KOPT-K1 (cell line): ENCODE measurements around the gene INMT.

Source experiments
- H3K27ac ChIP-seq: fragments of 200-600 bp; sonication (generic); 2 replicates; pipeline ENCODE4 v1.5.1; 2016; ENCODE audit warnings: antibody characterized with exemption, mild to moderate bottlenecking, low read depth, low read length; ENCODE audit not compliant: poor library complexity, severe bottlenecking
- H3K36me3 ChIP-seq: fragments of 200-600 bp; sonication (generic); 2 replicates; pipeline ENCODE4 v1.5.1; 2017; ENCODE audit warnings: antibody characterized with exemption, mild to moderate bottlenecking, low read length, moderate library complexity; ENCODE audit not compliant: insufficient read depth
- H3K9me3 ChIP-seq: fragments of 200-600 bp; sonication (generic); 2 replicates; pipeline ENCODE4 v1.5.1; 2017; ENCODE audit warnings: antibody characterized with exemption, low read length, mild to moderate bottlenecking; ENCODE audit not compliant: insufficient read depth, poor library complexity, severe bottlenecking

The INMT gene

DNA sequence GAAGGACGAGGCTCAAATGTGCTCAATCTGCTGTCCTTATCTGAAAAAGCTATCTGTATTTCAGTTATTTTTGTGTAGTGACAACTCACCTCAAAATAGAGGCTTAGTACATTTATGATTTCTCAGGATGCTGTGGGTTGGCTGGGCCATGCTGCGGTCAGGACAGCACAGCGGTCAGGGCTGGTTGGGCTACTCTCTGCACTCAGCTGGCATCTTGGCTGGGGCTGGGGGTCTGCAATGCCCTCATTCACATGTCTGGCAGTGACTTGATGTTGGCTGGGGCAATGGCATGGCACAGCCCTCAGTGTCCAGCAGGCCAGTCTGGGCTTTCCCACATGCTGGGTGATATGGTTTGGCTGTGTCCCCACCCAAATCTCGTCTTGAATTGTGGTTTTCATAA lies 15.6 kb upstream of the INMT start:
- no peaks in the 10 kb centered on the region for H3K9me3 ChIP-seq
- H3K27ac ChIP-seq = no peak overlapping the region
- H3K36me3 ChIP-seq = no peaks in the 10 kb centered on the region

DNA sequence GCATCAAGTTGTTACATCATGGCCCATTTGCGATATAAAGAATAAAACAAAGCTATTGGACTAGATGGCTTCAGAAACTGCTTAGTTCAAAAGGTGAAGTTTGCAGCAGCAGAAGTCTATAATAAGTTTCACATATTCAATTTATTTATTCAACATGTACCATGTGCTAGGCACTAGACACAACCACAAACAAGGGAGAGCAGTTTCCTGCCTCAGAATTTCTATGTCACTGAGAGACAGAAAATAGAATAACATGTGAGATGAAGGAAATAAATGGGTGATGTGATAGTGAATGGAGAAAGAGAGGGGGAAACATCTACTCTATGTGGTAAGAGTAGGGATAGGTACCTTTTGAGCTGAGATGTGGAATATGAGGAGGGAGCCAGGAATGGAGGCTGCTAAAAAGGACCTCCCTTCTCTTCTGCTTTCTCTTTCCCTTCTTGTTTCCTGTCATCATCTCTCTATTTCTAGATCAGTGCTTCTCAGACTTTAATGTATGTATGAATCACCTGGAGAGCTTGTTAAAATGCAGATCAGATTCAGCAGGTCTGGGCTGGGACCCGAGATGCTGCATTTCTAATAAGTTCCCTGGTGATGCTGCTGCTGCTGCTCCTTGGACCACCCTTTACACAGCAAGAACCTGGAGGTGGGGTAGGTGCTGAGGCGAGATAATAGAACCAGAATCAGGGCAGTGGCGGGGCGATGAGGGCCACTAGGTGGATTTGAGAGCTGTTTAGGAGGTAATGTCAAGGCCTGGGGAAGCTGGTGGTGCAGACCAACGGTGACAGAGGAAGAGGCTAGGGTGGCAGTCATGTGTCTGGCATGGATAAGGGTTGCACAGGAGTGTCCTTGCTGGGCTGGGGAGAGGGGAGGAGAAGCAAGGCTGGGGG lies 13.7 kb upstream of the INMT start:
- no peak overlapping the region for H3K27ac ChIP-seq
- H3K9me3 ChIP-seq = no peaks in the 10 kb centered on the region
- H3K36me3 ChIP-seq = no peaks in the 10 kb centered on the region

DNA sequence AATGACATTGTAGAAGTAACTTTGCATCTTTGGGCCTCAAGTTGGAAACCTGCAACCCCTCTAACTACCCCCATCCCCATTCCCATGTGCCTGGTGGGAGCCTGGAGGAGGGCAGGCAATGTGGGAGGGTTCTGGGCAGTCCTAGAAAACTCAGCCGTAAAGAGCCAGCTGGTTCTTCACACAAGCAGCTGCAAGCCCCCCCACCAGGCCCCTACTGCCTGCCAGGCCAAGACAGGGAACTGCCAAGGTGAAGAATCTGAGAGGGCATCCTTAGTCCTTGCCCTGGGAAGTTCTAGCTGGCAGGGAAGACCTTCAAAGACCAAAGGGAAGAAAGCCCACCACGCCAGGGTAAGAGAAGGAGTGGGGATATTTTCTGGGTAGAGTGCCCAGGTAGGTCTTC lies 12.2 kb upstream of the INMT start:
- Histone ChIP-seq H3K36me3 (no peaks in the 10 kb centered on the region), H3K9me3 (no peaks in the 10 kb centered on the region), H3K27ac (no peak overlapping the region)

DNA sequence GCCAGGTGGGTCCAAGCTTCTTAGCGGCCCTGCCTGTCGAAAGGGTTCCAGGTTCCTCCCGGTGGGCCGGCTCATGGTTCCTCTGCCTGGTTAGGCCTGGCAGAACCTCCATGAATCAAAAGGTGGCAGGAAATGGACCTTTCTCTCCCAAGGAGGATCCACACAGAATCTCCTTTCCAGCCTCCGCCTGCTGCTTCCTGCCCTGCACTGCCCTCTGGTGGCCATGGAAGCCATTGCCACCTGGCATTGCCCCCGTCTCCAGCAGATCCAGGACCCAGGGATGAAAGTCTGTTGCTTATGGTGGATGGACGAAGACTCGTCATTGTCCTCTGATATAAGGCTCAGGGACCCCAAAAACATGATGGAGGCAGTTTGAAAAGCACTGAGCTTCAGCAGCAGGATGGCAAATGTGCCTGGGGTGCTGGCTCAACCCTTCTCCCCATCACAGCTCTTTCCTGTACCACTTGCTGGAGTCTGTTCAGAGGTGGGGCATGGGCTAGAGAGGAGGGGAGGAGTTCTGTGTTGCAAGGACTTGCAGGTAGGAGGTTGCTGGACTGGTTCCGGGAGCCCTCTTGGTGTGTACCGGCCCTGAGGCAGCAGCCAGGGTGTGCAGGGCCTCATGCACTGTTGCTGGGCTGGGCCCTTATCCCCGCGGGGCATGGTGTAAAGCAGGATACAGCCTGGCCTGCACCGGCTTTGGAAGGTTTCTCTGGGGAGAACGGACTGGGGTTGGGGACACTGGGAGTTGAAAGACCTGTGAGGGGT lies 11.3 kb upstream of the INMT start:
- Histone ChIP-seq H3K9me3 (no peaks in the 10 kb centered on the region), H3K27ac (no peak overlapping the region), H3K36me3 (no peaks in the 10 kb centered on the region)

DNA sequence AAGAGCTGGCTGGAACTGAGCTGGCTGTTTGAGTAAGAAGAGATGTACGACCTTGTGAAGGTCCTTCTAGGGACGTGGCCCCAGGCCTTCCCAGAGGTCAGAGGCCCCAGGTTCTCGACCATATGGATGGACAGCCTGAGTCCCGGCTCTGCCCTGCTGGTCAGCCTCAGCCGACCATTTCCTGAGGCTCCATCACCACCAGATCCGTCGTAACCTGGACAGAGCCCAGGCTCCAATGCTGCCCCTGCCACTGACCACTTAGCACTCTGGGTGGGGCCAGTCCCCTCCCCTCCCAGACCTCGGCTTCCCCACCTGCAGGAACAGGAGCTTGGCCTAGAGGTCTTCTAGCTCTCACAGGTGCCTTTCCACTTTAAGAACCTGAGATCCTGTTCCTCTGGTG lies 10.6 kb upstream of the INMT start:
- no peaks in the 10 kb centered on the region for H3K36me3 ChIP-seq
- no peak overlapping the region for H3K27ac ChIP-seq
- H3K9me3 ChIP-seq = no peaks in the 10 kb centered on the region

DNA sequence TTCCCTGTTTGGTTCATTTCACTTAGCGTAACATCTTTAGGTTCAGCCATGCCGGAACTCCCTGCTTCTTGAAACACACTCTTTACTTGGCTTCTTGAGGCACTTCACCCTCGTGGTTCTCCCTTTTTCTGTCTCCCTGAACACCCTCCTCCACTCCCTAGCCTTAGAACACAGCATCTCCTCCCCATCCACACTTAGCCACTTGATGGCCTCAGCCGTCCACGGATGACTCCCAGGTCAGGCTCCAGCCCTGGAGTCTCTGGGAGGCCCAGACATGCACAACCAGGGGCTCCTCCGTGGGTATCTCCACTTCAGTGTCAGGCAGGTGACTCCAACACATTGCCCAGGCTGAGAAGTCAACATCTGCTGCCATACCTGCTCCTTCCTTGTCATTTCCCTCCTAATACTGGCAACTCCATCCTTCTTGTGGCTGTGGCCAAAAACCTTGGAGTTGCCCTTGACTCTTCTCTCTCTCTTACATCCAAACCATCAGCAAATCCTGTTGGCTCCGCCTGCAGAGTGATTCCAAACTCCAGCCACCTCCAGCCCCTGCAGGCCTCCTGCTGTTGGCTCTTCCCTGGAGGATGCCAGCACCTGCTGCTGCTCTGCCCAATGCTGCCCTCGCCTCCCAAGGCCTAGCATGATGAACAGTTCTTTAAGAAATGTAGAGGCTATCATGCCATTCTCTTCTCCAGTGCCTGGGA lies 8.4 kb upstream of the INMT start:
- no peaks in the 10 kb centered on the region for H3K9me3 ChIP-seq
- H3K36me3 ChIP-seq = no peaks in the 10 kb centered on the region
- H3K27ac ChIP-seq = no peak overlapping the region

DNA sequence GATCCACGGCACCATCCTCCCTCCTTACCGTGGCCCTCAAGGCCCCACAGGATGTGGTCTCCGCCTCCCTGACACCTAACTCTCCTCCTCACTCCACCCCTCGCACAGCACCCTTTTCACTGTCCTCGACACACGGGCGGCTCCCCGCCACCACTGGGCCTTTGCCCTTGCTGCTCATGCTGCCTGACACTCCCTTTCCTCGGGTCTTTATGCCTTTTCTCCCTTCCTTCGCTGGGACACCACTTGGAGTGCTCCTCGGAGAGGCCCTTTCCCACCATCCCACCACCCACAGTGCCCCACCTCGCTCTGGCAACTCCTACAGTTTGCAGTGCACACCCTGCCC lies 7.9 kb upstream of the INMT start:
- Histone ChIP-seq H3K27ac (no peak overlapping the region), H3K9me3 (no peaks in the 10 kb centered on the region), H3K36me3 (no peaks in the 10 kb centered on the region)

DNA sequence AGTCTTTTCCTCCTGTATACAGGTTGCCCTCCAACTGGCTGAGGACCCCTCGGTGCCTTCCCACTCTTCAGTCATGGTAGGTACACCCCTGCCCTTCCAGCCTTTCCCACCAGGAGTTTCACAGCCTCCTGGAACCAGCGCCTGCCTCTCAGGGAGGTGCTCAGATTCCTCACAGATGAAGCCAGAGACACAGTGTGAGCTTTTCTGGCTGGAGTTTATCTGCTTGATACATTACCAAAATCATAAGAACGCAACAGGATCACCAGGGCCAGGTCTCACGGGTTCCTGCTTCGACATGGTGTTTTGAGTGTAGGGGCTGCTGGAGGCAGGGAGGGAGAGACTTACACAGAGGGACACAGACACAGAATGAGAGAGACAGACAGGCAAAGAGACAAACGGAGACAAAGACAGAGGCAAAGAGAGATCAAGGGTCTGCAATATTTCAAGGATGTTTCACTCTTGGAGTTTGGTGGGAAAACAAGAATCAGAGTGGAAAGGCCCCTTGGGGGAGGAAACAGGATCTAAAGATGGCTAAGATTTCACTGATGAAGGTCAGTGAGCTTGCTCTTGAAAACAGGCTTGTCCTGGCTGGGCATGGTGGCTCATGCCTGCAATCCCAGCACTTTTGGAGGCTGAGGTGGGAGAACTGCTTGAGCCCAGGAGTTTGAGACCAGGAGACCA lies 6.5 kb upstream of the INMT start:
- no peaks in the 10 kb centered on the region for H3K9me3 ChIP-seq
- H3K27ac ChIP-seq = no peak overlapping the region

DNA sequence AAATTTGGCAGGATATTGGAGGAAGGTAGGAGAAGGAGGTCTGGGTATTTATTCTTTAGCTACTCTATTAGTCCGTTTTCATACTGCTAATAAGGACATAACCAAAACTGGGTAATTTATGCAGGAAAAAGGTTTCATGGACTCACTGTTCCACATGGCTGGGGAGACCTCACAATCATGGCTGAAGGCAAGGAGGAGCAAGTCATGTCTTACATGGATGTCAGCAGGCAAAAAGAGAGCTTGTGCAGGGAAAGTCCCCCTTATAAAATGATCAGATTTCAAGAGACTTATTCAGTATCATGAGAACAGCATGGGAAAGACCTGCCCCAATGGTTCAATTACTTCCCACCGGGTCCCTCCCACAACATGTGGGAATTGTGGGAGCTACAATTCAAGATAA lies 1.9 kb upstream of the INMT start:
- H3K36me3 ChIP-seq = no peaks in the 10 kb centered on the region
- no peak overlapping the region for H3K27ac ChIP-seq
- H3K9me3 ChIP-seq = no peaks in the 10 kb centered on the region

More for the DNA sequence above, 6.5 kb upstream of the INMT start:
- no peaks in the 10 kb centered on the region for H3K36me3 ChIP-seq

DNA sequence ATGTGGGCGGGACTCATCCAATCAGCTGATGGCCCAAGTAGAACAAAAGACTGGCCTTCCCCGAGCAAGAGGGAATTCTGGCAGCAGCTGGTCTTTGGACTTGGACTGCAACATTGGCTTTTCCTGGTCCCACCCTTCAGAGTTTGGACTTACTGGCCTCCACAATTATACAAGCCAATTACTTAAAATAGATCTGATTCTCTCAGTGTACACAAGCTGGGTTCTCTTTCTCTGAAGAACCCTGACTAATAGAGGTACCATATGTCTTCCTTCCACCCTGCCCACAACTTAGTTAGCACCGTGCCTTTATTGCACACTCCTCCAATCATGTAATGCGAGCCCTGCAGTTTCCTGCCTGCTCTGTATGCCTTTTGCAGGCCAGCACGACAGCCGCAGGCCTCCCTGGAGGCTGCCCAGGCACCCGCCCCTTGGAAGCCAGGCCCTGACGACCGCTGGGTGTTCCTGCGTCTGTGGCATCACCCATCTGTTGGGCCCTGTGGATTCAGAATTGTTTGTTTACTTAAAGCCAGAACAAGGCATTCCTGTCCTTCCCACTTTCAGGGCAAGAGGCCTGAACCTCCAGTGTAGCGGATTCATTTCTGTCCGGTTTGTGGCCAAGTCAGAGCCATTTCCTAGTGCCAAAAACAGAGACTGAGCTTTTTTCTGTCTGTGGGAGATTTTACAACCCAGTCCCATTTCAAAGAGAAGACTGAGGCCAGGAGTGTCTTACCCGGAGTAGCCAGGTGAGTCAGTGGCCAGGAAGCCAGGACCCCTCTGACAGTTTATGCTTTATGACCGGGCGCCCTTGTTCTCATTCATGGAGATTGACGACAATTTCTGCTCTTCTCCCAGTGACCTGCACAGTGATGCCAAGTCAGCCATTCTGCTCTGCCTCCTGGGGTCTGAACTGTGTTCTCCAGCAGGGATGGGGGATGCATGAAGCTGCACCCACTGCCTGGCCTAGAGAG lies 968 bp upstream of the INMT start:
- H3K9me3 ChIP-seq = no peaks in the 10 kb centered on the region
- no peak overlapping the region for H3K27ac ChIP-seq
- no peaks in the 10 kb centered on the region for H3K36me3 ChIP-seq

DNA sequence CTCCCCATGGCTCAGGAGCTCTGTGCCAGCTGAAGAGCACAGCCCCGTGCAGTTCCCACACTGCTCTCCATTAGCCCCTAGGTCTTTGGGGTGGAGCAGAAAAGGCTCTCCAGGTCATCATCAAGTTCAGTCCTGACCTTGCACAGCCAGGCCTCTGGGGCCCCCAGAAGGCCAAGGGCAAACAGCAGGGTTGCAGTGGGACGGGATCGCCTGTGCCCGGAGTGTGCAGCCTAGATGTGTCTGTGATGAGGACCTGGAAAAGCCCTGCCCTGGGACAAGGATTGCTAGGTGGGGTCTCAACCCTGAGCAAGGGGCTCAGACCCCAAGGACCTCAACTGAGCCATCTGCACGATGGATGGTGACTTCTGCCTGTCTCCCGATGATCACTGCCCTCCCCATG lies 549 bp downstream of the INMT start:
- Histone ChIP-seq H3K36me3 (no peaks in the 10 kb centered on the region), H3K9me3 (no peaks in the 10 kb centered on the region), H3K27ac (no peak overlapping the region)

DNA sequence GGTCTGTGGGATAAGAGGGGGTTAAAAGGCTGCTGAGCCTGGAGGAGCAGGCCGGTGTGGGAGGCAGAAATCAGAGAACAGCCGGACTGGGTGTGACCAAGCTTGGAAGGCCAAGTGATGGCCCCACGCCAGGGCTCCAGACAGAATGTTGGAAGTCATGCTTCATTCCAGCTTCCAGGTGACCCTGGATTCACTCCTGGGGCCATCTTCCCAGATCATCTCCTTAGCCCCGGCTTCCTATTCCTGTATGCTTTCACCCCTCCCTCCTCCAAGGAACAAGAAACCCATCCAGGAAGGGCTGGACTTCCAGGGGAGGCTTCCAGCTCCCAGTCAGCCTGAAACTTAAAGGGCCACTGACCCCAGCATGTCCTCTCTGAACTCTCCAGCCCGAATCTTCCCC lies 1.0 kb downstream of the INMT start:
- H3K9me3 ChIP-seq = no peaks in the 10 kb centered on the region
- no peaks in the 10 kb centered on the region for H3K36me3 ChIP-seq
- H3K27ac ChIP-seq = no peak overlapping the region

DNA sequence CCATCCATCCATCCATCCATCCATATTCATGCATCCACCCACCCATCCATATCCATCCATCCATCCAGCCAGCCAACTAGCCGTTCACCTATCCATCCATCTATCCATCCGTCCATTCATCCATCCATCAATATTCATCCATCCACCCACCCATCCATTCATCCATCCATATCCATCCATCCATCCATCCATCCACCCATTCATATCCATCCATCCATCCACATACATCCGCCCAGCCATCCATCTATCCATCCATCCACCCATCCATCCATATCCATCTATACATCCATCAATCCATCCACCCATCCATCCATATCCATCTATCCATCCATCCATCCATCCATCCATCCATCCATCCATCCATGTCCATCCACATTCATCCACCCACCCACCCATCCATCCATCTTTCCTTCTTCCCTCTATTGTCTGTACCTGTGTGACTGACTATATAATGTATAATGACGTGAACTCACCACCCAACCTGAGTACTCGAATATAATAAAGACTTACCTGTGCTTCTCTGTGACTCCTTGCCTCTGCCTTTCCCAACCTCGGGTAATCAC lies 2.5 kb downstream of the INMT start:
- no peaks in the 10 kb centered on the region for H3K36me3 ChIP-seq
- H3K27ac ChIP-seq = no peak overlapping the region

More for the DNA sequence above, 2.5 kb downstream of the INMT start:
- no peaks in the 10 kb centered on the region for H3K9me3 ChIP-seq
